Activated CD4-positive, alpha-beta T cell treated with anti-CD3 and anti-CD28 coated beads, Interleukin-2, Interleukin-6, amounts not matched to agents 100 ng/mL and 50 ng/mL, durations not matched to agents 16 hours and 8 hours (primary cell): ENCODE measurements around the gene GPR62.
"Not testable (repeated sequence)": the region's sequence is repeated elsewhere in the genome, so short reads cannot be mapped to it uniquely, and the experiment has no call there.

Source experiments
- DNase-seq: peaks from one replicate; pipeline ENCODE4 v3.0.0-alpha.2; 2020

GPR62 gene, protein sequence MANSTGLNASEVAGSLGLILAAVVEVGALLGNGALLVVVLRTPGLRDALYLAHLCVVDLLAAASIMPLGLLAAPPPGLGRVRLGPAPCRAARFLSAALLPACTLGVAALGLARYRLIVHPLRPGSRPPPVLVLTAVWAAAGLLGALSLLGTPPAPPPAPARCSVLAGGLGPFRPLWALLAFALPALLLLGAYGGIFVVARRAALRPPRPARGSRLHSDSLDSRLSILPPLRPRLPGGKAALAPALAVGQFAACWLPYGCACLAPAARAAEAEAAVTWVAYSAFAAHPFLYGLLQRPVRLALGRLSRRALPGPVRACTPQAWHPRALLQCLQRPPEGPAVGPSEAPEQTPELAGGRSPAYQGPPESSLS

GRCh38 chr3:51955175-51955892 lies at the start of gene GPR62:
Gene GPR62, plus strand, starts transcription at chr3:51955381. Its CDS starts 272 bp downstream, at chr3:51955653.
- no peak for DNase-seq

DNA sequence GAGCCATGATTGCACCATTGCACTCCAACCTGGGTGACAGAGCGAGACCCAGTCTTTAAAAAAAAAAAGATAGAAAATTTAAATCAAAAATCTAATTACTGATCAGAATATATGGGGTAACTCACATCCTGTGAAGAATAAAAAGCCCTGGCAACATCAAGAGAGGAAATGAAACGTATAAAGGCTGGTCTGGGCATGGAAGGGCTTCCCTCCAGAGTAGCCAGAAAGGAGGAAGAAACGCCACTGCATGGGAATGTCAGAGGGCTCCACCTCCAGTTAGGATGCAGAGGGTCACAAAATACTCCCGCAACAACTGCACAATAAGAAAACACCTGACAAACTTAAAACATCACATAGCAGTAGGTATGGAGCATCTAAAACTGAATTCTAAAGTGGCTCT lies 47.2 kb upstream of the GPR62 start:
- no peak for DNase-seq

GRCh38 chr3:51916418-51916817 lies 38.8 kb upstream of the GPR62 start:
- no peak for DNase-seq

GRCh38 chr3:51921081-51921578 lies 34.1 kb upstream of the GPR62 start:
- no peak for DNase-seq

- DNase-seq, result no peak
Measured at GRCh38 chr3:51927061-51927977, 27.9 kb upstream of the GPR62 start.

DNA sequence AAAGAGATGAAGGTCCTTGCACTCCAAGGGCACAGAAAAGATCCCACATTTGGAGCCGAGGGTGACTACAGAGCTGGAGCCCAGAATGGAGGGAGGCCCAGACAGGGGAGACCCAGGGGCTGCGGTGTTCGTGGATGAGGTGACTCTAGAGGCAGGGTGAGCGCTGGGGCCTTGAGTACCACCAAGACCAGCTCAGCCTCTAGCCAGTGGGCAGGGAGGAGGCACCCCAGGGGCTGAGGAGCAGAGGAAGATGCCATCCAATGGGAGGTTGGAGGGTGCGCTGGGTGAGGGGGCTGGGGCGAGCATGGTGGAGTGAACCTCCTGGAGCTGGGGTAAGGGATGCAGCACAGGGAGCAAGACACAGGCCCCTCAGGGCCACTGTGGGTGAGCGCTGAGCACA lies 26.7 kb upstream of the GPR62 start:
- DNase-seq, result no peak

- DNase-seq, result not testable (repeated sequence)
Measured at GRCh38 chr3:51928981-51929380, 26.2 kb upstream of the GPR62 start.

DNA sequence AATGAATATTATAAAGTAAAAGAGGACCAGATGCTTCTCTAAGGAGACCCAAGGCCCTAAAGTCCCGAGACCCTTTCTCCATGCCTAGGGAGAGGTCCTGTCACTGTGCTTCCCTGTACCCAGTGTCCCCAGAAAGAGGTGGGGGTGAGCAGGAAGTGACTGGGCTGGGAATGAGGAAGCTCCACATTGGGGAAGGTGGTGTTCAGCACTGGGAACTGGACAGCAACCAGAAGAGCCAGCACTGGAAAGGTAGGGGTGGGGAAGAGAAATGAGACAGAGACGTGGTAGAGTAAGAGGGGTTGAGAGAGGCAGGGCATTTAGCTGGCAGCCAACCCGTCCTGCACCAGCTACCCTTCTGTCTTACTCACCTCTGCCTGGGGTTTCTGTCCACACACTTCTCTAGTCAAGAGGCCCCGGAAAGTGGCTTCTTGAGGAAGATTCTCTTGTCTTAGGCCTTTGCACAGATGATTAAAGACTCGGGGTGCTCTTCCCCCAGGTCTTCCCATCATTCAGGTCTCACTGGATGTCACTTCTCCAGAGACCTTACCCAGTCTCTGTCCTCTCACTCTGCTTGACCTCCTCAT lies 25.7 kb upstream of the GPR62 start:
- no peak for DNase-seq

GRCh38 chr3:51930439-51930838 lies 24.7 kb upstream of the GPR62 start:
- DNase-seq, result no peak

DNA sequence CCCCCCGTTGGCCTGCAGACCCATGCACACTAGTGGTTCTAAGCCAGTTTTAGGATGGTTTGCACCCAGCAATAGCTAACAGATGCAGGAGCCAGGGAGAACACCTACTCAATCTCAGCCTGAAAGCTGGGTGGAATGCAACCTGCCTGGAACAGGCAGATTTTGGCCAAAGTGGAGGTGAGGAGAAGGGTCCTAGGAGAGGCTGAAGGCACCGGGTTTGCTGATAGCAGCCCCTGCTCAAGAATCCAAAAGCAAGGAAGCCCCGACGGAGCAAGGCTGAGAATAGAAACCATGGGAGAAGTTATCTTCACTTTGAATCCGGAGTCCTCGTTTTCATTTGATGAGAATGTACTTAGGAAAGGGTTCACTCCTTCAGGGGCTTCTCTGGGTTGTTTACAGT lies 23.4 kb upstream of the GPR62 start:
- no peak for DNase-seq

DNA sequence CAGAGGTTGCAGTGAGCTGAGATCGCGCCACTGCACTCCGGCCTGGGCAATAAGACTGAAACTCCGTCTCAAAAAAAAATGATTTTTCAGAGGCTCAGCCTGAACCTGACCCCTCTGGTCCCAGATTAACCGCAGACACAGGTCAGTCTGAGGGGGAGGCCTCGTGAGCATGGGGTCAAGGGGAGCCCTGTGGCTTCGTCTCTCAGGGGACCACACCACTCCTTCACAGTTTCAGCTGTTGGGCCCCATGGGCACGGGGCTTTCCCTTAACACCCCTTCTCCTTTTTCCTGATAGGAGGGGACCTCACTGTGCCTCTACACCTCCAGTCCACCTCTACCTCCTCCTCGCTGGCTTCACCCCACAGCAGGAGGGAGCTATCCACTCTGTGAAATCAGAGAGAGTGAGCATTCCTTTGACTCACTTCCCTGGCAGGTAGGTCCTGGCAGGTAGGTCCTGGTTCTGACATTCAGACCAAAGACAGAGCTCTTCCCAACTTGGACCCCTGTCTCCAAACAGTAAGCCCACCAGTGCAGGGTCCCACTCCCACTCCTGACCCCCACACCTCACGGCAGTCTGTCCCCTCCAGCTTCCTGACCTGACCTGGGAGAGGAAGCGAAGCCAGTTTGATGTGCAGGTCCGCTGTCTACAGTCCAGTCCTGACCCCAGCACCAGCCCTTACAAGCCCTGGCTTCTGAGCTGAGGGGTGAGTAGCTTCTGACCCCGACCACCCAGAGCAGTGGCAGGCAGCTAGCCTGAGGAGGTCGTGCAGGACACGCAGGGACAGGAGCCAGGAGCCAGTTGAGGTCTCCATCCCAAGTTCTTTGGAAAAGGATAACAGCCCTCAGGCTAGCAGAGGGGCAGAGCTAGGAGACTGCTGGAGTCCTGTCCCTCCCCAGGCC lies 22.5 kb upstream of the GPR62 start:
- no peak for DNase-seq

- DNase-seq, result no peak
Measured at GRCh38 chr3:51933471-51934138, 21.6 kb upstream of the GPR62 start.

GRCh38 chr3:51934139-51934850 lies 20.9 kb upstream of the GPR62 start:
- DNase-seq, result no peak

DNA sequence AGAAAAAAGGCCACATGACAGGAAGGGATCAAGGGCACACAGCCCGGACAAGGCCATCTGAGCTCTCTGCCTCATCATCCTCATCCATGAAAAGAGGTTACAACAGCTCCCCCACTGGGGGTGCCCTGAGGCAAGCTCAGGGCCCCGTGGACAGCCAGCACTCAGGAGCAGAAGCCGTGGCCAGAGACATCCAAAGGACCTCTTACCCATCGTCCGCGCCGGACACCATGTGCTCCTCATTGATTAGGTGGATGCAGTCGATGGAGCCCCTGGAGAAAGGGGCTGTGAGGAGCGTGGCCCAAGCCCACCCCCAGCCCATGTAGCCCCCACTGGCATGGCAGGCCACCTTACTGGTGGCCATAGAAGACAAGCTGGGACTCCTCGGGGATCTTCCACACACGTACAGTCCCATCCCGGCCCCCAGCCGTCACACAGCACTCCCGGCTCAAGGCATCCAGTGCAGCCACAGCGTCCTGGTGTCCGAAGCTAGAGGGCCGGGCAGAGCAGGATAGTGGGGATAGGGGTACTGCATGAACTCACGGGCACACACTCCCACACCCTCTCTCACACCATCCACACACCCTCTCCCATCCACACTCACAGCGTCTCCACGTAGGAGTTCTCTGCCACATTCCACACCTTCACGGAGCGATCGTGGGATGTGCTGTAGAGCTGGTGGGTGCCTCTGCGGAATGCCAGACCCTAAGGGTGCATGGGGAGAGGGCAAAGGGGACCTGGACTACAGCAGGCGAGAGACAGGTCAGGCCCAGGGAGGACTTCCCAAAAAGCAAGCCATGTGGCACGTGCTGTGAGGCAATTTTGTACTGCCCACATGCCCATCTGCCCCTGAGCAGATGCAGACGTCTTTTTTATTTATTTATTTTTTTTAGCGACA lies 19.9 kb upstream of the GPR62 start:
- DNase-seq, result no peak

- no peak for DNase-seq
Measured at GRCh38 chr3:51935886-51936755, 19.1 kb upstream of the GPR62 start.

GRCh38 chr3:51937014-51937413 lies 18.2 kb upstream of the GPR62 start:
- DNase-seq, result no peak

- no peak for DNase-seq
Measured at GRCh38 chr3:51937611-51938450, 17.4 kb upstream of the GPR62 start.
